ENCODE results near the gene OOSP3.
"Not testable (repeated sequence)": the region's sequence is repeated elsewhere in the genome, so short reads cannot be mapped to it uniquely, and the experiment has no call there.

Gene OOSP3

DNA sequence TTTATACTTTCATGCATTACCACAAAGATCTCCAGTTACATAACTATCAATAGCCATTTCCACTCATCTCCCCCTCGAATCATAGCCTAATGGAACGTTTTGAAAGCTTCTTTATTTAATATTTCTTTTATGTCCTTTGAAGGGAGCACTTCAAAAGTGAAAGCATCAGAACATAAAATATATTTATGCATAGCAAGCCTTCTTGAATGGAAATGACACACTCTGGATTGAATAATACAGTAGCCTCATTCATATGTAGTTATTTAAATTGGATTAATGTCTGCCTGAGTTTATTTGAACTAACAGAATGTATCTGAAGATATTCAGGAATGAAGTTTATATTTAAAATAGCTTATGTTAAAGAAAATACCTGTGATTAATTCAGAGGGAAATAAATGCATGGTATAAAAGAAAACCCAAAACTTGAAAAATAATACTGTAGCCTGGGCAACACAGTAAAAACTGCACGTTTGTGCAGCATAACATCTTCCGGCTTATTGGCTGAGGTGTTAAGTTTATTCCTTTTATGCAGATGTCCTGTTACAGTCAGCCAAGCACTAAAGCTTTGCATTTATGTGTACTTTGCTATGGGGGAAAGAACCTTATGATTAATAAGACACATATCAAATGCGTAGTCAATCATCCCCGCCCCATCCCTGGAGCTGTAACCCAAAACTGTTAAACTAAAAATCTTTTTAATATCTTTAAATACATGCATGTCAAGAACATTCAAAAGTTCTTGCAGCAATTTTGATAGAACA lies 22.0 kb downstream of the OOSP3 start:
- POLR2A ChIA-PET (ENCODE audit: low non-redundant PET), result no interaction called here
- H3K27ac ChIP-seq, result no peak overlapping the region
- DNase-seq (ENCODE audit: low spot score), result no peak
- TF ChIP-seq, protein P1, sequence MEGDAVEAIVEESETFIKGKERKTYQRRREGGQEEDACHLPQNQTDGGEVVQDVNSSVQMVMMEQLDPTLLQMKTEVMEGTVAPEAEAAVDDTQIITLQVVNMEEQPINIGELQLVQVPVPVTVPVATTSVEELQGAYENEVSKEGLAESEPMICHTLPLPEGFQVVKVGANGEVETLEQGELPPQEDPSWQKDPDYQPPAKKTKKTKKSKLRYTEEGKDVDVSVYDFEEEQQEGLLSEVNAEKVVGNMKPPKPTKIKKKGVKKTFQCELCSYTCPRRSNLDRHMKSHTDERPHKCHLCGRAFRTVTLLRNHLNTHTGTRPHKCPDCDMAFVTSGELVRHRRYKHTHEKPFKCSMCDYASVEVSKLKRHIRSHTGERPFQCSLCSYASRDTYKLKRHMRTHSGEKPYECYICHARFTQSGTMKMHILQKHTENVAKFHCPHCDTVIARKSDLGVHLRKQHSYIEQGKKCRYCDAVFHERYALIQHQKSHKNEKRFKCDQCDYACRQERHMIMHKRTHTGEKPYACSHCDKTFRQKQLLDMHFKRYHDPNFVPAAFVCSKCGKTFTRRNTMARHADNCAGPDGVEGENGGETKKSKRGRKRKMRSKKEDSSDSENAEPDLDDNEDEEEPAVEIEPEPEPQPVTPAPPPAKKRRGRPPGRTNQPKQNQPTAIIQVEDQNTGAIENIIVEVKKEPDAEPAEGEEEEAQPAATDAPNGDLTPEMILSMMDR (conservative IDR thresholded peaks at IDR 0.05; ENCODE audit: low read depth), result no peak
- CTCF ChIA-PET, result interaction anchor here (0.6 to 0.9 kb wide), 3 partner anchors 44 to 751 kb away, joined by 3 read pairs; partner anchors contain the start of gene MS4A3

DNA sequence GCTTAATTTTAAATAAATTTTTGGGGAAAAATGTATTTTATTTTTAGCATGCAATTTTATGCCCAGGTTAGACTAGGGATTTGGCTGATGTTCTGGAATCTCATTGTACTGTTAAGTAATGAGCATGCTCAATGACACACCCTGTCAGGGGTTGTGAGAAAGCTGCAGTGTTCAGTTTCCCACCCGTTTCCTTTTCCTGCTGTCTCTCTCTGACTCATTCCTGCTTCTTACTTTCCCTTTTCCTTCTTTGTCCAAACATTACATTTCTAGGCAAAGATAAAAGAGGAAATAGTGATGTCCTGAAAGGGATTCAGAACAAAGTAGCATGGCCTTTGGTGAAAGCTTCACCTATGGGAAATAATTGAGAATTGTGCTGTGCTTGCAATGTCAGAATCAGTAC lies 22.7 kb downstream of the OOSP3 start:
- TF ChIP-seq, protein P1 (conservative IDR thresholded peaks at IDR 0.05; ENCODE audit: low read depth), result no peak
- peak; percentile 64 for DNase-seq (ENCODE audit: low spot score)
- H3K27ac ChIP-seq, result no peak overlapping the region
- POLR2A ChIA-PET (ENCODE audit: low non-redundant PET), result no interaction called here
- CTCF ChIA-PET, result interaction anchor here (0.9 kb wide), 1 partner anchor 152 kb away, joined by 5 read pairs; no protein-coding TSS in a partner anchor

DNA sequence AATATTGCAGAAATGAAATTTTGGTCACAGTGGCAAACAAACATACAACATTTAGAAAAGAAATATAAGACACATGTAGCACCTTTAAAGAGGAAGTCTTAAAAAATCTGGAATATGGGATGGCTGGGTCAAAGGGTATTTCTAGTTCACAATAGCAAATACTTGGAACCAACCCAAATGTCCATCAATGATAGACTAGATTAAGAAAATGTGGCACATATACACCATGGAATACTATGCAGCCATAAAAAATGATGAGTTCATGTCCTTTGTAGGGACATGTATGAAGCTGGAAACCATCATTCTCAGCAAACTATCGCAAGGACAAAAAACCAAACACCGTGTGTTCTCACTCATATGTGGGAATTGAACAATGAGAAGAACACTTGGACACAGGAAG lies 25.0 kb downstream of the OOSP3 start:
- CTCF ChIA-PET; H3K27ac ChIP-seq; POLR2A ChIA-PET (ENCODE audit: low non-redundant PET); DNase-seq (ENCODE audit: low spot score): not testable (repeated sequence)

DNA sequence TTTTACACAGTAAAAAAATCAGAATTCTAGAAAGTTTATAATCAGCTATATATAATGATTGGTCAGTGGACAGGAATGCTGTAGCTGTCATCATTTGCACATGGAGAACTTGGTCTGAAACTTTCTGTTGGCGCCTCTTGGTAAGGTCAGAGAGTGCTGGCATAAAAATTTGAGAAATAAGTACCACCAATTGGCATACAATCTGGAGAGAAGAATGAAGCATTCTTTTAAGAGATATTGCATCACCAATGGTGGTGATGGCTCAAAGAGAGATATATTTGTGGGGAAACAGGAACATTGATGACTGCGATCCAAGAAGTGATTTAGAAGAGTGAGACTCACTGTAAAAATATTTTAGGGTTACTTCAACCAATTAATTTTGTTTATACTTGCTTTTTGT lies 39.9 kb downstream of the OOSP3 start:
- H3K27ac ChIP-seq, result no peak overlapping the region
- TF ChIP-seq, protein P1 (conservative IDR thresholded peaks at IDR 0.05; ENCODE audit: low read depth), result no peak
- DNase-seq (ENCODE audit: low spot score), result no peak
- ChIA-PET POLR2A (ENCODE audit: low non-redundant PET) (no interaction called here), CTCF (interaction anchor here (0.6 to 1.4 kb wide), 10 partner anchors 11 to 226 kb away, joined by 3 to 7 read pairs (median 5); partner anchors contain the start of gene OOSP3)

DNA sequence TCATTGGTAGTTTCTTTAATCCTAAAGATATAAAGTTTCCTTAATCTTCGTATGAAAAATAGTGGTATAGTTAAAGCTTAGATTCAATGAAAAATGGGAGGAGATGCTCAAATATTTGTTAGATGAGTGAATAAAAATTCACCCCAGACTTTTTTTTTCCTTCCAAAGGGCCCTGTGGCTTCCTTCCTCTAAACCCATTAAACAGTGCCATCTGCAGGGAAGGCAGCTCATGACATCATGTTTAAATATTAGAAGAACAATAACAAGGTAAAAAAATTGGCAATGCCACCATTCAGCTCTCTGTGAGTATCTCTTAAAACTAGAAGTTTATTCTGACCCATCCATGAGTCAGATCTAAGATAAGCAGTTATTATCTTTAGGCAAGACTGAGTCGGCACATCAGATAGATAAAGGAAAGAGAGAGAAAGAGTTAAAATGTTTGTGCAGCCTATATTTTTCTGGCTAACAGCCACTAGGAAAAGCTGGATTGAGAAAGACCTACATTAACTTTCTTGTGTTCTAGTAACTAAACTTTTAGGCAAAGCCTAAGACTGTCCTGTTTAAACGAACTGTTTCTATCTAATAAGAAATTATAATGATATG lies 40.5 kb downstream of the OOSP3 start:
- TF ChIP-seq, protein P1 (conservative IDR thresholded peaks at IDR 0.05; ENCODE audit: low read depth), result peak; percentile 52
- H3K27ac ChIP-seq, result no peak overlapping the region
- peak; percentile 45 for DNase-seq (ENCODE audit: low spot score)
- CTCF ChIA-PET, result interaction anchor here (0.6 to 1.4 kb wide), 13 partner anchors 11 to 844 kb away, joined by 3 to 7 read pairs (median 5); partner anchors contain the start of gene OOSP3
- POLR2A ChIA-PET (ENCODE audit: low non-redundant PET), result no interaction called here

DNA sequence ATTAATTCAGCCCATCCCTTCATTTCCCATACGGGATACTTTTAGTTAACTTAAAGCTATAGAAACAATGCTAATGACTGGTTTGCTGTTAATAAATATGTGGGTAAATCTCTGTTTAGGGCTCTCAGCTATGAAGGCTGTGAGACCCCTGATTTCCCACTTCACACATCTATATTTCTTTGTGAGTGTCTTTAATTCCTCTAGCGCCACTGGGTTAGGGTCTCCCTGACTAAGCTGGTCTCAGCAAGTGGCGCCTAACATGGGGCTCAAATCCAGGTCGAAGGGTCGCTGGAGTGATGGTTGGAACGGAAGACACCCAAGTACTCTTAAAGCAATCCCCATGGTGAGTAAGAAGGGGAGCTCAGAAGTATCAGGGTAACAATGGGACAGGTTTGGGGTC lies 45.2 kb downstream of the OOSP3 start:
- no peak for DNase-seq (ENCODE audit: low spot score)
- no peak overlapping the region for H3K27ac ChIP-seq
- TF ChIP-seq, protein P1 (conservative IDR thresholded peaks at IDR 0.05; ENCODE audit: low read depth), result no peak
- CTCF ChIA-PET, result interaction anchor here (0.7 kb wide), 1 partner anchor 101 kb away, joined by 4 read pairs; no protein-coding TSS in a partner anchor
- POLR2A ChIA-PET (ENCODE audit: low non-redundant PET), result no interaction called here

DNA sequence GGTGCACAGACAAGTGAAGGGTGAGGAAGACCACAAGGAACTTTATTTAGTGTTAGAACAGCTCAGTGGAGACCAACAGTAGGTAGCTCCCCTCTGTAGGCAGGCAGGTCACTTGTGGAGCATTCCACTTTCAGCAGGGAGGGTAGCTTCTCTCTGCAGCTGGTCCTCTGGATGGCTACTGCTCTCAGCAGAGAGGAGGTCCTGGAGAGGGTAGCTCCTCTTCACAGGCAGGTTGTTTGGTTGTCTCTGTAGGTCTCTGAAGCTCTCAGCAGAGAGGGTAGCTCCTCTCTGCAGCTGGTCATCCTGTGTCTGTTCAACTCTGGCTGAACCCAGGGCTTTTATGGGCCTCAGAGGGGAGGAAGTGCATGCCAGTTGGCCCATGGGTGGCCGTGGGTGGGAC lies 53.1 kb downstream of the OOSP3 start:
- TF ChIP-seq, protein P1 (conservative IDR thresholded peaks at IDR 0.05; ENCODE audit: low read depth), result no peak
- CTCF ChIA-PET, result interaction anchor here (0.6 kb wide), 1 partner anchor 23 kb away, joined by 3 read pairs; no protein-coding TSS in a partner anchor
- POLR2A ChIA-PET (ENCODE audit: low non-redundant PET), result no interaction called here
- DNase-seq (ENCODE audit: low spot score), result no peak
- no peak overlapping the region for H3K27ac ChIP-seq
